NCI-H82 treated with DMSO at 0.1 percent for 48 hours (cell line): ENCODE measurements around the gene FADD.
"Not testable (repeated sequence)": the region's sequence is repeated elsewhere in the genome, so short reads cannot be mapped to it uniquely, and the experiment has no call there.

Source experiments
- DNase-seq: peaks from one replicate; lab custom pipeline; 2025; ENCODE audit not compliant: unreplicated experiment; lab: John Stamatoyannopoulos, UW

Gene FADD

GRCh38 chr11:70180906-70181305 lies 22.2 kb upstream of the FADD start:
- no peak for DNase-seq

- no peak for DNase-seq
Measured at GRCh38 chr11:70182266-70182665, 20.8 kb upstream of the FADD start.

DNA sequence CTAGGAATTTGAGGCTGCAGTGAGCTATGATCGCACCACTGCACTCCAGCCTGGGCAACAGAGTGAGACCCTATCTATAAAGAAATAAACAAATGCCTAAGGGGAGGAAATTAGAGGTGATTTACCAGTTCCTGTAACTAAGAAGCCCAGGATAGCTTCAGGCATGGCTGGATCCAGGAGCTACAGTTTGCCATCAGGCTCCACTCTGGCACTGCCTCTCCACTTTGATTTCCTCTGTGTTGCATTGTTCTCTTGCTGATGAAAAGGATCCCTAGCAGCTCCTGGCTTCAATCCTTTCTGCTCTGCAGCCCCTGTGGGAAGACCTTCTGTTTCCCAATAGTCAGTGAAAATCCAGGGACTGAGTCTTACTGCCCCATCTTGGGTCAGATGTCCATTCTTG lies 20.1 kb upstream of the FADD start:
- DNase-seq: no peak

DNA sequence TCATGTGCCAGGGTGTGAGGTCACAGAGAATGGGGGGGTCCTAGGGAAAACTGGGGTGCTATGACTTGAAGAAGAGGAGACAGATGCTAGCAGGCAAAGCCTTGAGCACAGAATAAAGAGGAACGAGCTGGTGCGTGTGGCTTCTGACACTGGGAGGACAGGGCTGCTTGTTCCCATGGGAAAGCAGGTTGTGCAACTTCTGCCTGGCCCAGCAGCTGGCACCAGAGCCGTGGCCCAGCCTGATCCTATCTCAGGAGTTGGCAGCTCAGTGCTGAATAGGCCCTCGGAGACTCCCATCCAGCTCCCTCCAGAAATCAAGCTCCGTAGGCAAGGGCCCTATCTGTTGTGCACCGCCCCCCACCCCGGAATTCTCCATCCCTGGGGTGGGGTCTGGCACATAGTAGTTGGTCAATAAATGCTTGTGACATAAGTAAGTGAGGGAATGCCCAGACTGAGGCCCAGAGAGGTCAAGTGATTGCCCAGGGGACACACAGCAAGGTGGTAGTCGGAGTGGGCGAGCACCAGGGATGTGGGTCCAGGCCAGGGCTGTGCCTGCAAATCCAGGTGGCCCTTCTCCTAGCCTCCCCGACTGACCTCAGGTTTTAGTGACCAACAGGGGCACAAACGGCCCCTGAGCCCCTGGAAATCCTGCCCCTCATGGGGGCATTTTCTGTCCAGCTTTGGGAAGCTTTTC lies 19.5 kb upstream of the FADD start:
- DNase-seq: no peak

DNA sequence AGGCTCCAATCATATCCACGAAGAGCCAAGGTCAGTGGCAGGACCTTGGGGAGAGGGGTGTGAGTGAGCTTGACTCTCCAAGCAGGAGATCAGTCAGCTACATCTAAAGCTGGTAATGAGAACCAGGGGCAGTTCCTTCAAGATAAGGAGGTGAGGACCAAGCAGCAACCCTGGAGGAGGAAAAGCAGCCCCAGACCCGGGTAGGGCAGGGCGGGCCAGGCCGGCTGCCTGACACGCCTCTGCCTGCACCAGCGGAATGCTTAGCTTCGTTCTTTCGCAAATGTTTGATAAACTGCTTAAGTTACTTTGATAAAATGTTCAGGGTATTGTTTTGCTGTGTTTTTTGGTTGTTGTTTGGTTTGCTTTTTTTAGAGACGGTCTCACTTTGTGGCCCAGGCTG lies 18.7 kb upstream of the FADD start:
- no peak for DNase-seq

- no peak for DNase-seq
Measured at GRCh38 chr11:70185348-70186055, 17.6 kb upstream of the FADD start.

DNA sequence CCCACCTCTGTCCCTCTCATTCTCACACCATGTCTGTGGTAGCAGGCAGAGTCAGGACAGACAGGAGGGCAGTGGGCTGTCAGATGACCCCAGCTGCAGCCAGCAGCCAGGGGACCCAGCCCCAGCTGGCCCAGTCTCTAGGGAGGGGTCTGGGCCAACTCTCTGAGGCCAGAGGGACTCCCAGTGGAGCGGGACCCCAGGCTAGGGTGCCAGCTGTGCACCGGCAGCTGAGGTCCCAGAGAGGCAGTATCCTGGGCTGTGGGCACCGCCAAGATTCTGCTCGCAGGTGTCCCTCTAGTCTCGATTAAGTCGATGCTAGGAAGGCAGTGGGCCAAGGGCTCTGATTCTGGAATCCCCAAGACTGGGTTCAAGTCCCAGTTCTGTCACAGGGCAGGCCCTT lies 16.7 kb upstream of the FADD start:
- no peak for DNase-seq

DNA sequence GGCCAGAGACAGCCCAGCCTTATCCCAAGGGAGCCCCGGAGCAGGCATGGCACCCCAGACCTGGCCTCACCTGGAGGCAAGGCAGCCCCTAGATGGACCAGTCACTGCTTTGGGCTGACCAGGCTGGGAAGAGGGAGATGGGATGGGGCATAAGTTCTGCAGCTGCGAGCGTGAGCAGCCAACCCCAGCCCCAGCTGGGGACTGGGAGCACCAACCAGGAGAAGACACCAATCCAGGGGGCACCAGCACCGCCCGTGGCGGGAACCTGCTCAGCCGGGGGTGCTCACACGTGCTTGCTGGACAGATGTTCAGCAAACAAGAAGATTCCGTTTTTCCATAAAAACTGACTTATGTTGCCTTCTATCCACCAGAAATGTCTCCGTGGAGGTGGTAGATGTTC lies 16.2 kb upstream of the FADD start:
- DNase-seq: no peak

DNA sequence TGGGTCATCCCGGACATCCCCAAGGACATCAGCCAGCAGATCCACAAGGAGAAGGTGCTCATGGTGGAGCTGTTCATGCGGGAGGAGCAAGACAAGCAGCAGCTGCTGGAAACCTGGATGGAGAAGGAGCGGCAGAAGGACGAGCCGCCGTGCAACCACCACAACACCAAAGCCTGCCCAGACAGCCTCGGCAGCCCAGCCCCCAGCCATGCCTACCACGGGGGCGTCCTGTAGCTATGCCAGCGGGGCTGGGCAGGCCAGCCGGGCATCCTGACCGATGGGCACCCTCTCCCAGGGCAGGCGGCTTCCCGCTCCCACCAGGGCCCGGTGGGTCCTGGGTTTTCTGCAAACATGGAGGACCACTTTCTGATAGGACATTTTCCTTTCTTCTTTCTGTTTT lies 15.3 kb upstream of the FADD start:
- DNase-seq: no peak

DNA sequence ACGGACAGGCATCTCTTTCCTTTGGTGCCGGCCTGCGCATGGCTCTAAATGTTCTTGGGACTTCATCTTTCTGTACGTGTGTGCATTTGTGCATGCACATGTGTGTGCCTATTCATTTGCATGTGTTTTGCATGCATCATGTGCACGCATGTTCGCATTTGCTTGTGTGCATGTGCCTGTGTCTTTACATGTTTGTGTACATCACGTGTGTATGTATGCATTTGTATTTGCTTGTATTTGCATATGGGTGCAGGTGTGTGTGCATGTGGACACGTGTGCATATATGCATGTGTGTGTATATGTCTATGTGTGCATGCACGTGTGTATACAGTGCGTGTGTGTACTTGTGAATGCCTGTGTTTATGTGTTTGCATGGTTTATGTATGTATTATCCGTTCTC lies 13.5 kb upstream of the FADD start:
- DNase-seq: no peak

- no peak for DNase-seq
Measured at GRCh38 chr11:70191495-70192140, 11.5 kb upstream of the FADD start.

DNA sequence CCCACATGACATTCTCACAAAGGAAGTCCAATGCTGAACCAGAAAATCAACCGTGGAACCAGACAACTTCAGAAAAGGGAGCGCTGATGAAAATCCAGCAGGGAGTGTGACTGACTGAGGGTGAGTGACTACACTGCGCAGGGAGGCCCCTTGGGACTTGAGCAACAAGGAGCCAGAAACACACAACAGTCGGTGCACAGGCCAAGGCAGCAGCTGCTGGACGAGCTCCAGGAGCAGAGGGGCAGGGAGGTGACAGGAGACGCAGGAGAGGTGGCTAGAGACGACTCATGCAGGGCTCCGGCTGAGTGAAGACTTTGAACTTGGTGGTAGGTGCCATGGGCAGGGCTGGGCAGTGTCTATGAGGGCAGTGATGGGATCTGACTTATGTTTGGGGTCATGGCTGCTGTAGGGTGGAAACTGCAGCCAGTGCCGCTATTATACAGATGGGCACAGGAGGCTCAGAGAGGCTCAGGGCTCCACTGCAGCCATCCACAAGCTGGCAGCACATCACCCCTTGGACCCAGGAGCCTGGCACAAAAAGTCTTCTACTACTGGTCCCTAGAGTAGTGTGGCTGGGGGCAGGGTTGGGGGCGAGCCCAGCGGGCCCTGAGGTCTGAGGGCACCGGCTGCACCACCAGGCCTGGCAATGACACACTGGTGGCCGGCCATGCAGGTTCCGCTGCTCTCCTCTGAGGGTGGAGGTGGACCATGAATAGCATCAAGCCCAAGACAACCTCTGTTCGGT lies 10.3 kb upstream of the FADD start:
- no peak for DNase-seq

GRCh38 chr11:70193411-70194292 lies 9.4 kb upstream of the FADD start:
- no peak for DNase-seq

GRCh38 chr11:70194792-70195791 lies 8.0 kb upstream of the FADD start:
- DNase-seq: no peak

- no peak for DNase-seq
Measured at GRCh38 chr11:70200212-70200844, 2.8 kb upstream of the FADD start.

DNA sequence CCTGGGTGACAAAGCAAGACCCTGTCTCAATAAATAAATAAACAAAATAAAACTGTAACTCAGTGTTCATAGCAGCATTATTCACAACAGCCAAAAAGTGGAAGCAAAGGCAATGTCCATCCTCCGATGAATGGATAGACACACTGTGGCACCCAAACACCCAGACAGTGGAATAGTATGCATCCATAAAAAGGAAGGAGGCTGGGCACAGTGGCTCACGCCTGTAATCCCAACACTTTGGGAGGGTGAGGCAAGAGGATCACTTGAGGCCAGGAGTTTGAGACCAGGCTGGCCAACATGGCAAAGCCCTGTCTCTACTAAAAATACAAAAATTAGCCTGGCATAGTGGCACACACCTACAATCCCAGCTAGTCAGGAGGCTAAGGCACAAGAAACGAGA lies 2.0 kb upstream of the FADD start:
- not testable (repeated sequence) for DNase-seq

DNA sequence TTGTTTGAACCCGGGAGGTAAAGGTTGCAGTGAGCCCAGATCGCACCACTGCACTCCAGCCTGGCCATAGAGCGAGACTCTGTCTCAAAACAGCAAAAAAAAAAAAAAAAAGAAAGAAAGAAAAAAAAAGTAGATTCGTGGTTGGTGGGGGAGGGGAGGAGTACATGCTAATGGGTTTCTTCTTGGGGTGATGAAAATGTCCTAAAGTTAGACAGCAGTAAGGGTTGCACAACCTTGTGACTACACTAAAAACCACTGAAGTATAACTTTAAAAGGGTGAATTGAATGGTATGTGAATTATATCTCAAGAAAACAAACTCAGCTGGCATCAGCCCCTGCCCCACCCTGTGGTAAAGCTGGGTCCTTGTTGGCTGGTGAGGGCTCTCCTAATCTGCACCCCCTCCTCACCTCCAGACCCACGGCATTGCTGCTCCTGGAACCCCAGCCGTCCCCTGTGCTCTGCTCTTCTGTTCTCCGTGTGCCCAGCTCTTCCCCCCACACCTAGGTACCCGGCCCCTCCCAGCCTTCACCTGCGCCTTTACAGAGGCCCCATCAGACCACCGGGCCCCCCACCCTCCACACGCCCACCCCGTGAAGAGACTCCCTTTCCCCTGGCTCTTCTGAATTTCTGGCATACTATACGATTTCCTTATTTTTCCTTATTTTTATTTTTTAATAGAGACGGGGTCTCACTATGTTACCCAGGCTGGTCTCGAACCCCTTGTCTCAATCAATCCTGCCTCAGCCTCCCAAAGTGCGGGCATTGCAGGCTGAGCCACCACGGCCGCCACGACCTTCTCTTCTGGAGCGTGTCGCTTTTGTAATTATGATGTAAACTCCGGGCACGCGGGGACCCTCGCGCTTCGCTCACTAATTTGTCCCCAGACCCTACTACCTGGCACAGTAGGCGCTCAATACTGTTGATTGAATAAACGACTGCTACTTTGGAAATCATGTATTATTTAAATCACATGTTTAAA lies 924 bp upstream of the FADD start:
- DNase-seq: no peak
